ENCODE measurements around the gene AMACR.

GRCh38 chr5:33975852-33976251 lies 32.0 kb downstream of the AMACR start:
- TF ChIP-seq MTA1 (CRISPR knock-in tag; IDR thresholded peaks at IDR 0.05; ENCODE audit: borderline replicate concordance) (no peak), CHD2 (IDR thresholded peaks at IDR 0.05; ENCODE audit: low read depth, low read length) (no peak), CREB3 (CRISPR knock-in tag; IDR thresholded peaks at IDR 0.05) (no peak), SP1 (IDR thresholded peaks at IDR 0.05) (no peak), SP1 (CRISPR knock-in tag; IDR thresholded peaks at IDR 0.05) (no peak), RAD21 (CRISPR knock-in tag; IDR thresholded peaks at IDR 0.05) (no peak), TAF1 (CRISPR knock-in tag; IDR thresholded peaks at IDR 0.05) (no peak), CTCF (CRISPR knock-in tag; IDR thresholded peaks at IDR 0.05) (no peak), RFX5 (IDR thresholded peaks at IDR 0.05; ENCODE audit: low read depth, low read length) (no peak), ZNF460 (CRISPR knock-in tag; IDR thresholded peaks at IDR 0.05; ENCODE audit: borderline replicate concordance) (no peak), ZNF615 (CRISPR knock-in tag; IDR thresholded peaks at IDR 0.05; ENCODE audit: borderline replicate concordance) (no peak), ZNF24 (IDR thresholded peaks at IDR 0.05) (no peak)
